BE2C (cell line): ENCODE measurements around the gene PSENEN.

ENCODE experiments used
- DNase-seq: peaks from one replicate; pipeline ENCODE4 v3.0.0-alpha.2; 2020
- H3K27me3 ChIP-seq: fragments of 250-450 bp; sonication (Bioruptor Pico); 2 replicates; pipeline ENCODE4 v1.5.1; 2020; ENCODE audit warnings: mild to moderate bottlenecking
- H3K36me3 ChIP-seq: fragments of 250-450 bp; sonication (Bioruptor Pico); 2 replicates; pipeline ENCODE4 v1.5.1; 2020; ENCODE audit warnings: mild to moderate bottlenecking
- H3K4me1 ChIP-seq: fragments of 250-450 bp; sonication (Bioruptor Pico); 2 replicates; pipeline ENCODE4 v1.5.1; 2020
- H3K4me3 ChIP-seq: 2 replicates; pipeline ENCODE4 v1.5.1; 2011; ENCODE audit warnings: low read depth, low read length
- H3K9me3 ChIP-seq: fragments of 250-450 bp; sonication (Bioruptor Pico); 2 replicates; pipeline ENCODE4 v1.5.1; 2020
- TF ChIP-seq, protein P1 (sequence below): IDR thresholded peaks from 2 replicates; pipeline ENCODE4 v1.5.1; 2012; ENCODE audit warnings: mild to moderate bottlenecking, low read depth, low read length

PSENEN gene

DNA sequence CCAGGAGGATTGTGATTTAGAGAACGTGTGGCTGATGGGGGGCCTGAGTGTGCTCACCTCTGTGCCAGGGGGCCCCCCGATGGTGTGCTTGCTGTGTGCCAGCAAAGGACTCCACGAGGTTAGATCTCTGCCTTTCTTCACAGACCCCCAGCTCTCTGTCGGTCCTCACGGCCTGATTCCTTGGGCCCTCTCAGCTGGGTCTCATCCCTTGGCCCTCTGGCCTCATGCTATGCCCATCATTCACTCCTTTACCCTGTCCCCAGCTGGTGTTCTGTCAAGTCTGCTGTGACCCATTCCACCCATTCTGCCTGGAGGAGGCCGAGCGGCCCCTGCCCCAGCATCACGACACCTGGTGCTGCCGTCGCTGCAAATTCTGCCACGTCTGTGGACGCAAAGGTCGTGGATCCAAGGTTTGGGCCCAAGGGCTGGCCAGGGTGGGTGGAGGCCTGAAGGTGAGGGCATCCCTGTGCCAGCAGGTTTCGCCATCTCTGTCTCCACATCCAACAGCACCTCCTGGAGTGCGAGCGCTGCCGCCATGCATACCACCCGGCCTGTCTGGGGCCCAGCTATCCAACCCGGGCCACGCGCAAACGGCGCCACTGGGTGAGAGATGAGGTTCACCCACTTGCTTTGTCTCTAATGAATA lies 20.1 kb upstream of the PSENEN start:
- no peaks in the 10 kb centered on the region for H3K27me3 ChIP-seq

DNA sequence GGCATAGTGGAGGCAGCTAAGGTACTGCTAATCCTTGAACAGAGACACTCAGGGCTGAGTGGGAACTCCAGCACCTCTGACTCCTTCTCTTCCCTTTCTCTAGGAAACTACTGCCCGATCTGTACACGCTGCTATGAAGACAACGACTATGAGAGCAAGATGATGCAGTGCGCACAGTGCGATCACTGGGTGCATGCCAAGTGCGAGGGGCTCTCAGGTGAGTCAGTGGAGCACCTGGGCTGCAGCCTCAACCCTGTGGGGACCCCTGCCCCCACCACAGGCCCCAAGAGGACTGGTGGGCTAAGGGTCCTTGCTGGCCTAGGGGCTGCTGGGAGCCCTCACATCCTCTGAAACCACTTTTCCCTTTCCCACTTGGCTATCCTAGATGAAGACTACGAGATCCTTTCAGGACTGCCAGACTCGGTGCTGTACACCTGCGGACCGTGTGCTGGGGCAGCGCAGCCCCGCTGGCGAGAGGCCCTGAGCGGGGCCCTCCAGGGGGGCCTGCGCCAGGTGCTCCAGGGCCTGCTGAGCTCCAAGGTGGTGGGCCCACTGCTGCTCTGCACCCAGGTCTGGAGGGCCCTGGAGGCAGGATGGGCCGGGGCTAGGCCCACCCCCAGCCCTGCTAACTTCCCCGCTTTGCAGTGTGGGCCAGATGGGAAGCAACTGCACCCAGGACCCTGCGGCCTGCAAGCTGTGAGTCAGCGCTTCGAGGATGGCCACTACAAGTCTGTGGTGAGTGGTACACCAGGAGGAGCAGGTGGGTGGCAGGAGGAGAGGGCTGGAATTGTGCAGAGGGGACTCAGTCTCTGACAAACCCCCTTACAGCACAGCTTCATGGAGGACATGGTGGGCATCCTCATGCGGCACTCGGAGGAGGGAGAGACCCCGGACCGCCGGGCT lies 18.1 kb upstream of the PSENEN start:
- no peaks in the 10 kb centered on the region for H3K4me1 ChIP-seq
- no peak for DNase-seq
- no peaks in the 10 kb centered on the region for H3K9me3 ChIP-seq
- TF ChIP-seq, protein P1, sequence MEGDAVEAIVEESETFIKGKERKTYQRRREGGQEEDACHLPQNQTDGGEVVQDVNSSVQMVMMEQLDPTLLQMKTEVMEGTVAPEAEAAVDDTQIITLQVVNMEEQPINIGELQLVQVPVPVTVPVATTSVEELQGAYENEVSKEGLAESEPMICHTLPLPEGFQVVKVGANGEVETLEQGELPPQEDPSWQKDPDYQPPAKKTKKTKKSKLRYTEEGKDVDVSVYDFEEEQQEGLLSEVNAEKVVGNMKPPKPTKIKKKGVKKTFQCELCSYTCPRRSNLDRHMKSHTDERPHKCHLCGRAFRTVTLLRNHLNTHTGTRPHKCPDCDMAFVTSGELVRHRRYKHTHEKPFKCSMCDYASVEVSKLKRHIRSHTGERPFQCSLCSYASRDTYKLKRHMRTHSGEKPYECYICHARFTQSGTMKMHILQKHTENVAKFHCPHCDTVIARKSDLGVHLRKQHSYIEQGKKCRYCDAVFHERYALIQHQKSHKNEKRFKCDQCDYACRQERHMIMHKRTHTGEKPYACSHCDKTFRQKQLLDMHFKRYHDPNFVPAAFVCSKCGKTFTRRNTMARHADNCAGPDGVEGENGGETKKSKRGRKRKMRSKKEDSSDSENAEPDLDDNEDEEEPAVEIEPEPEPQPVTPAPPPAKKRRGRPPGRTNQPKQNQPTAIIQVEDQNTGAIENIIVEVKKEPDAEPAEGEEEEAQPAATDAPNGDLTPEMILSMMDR = no peak
- peaks cover 97% of the 10 kb centered on the region for H3K36me3 ChIP-seq
- no peaks in the 10 kb centered on the region for H3K27me3 ChIP-seq
- no peak overlapping the region for H3K4me3 ChIP-seq

More for the DNA sequence above, 20.1 kb upstream of the PSENEN start:
- no peak for DNase-seq
- Histone ChIP-seq H3K36me3 (peaks cover 88% of the 10 kb centered on the region), H3K9me3 (no peaks in the 10 kb centered on the region), H3K4me1 (no peaks in the 10 kb centered on the region), H3K4me3 (no peak overlapping the region)
- TF ChIP-seq, protein P1 = no peak

DNA sequence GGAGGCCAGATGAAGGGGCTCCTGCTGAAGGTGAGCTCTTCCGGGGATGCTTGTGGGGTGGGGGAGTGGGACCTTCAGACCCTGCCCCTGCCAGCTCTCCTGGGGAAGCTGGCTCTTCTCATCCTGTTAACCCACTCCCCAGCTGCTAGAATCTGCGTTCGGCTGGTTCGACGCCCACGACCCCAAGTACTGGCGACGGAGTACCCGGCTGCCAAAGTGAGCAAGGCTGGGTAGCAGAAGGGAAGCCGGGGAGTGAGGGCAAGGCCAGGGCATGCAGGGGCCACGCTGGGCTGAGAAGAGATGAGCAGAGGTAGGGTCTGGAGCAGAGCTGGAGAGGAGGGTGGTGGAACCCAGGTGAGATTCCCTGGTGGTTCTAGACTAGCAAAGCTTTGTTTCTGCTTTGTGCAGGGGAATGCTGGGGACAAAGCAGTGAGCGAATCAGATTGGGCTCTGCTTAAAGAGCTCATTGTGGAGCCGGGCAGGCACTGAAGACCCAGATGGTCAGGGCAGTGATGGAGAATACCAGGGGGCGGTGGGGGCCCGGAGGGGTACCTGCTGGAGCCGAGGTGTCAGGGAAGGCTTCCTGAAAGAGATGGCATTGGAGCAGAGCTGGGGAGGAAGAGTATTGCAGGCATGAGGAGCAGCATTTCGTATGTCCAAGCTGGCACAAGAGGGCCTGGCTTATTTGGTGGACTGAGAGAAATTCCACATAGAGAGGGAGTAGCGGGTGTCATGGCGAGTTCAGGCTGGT lies 17.3 kb upstream of the PSENEN start:
- DNase-seq = no peak
- Histone ChIP-seq H3K4me3 (no peak overlapping the region), H3K27me3 (no peaks in the 10 kb centered on the region), H3K9me3 (no peaks in the 10 kb centered on the region), H3K36me3 (peaks cover 95% of the 10 kb centered on the region), H3K4me1 (no peaks in the 10 kb centered on the region)
- TF ChIP-seq, protein P1 = no peak

DNA sequence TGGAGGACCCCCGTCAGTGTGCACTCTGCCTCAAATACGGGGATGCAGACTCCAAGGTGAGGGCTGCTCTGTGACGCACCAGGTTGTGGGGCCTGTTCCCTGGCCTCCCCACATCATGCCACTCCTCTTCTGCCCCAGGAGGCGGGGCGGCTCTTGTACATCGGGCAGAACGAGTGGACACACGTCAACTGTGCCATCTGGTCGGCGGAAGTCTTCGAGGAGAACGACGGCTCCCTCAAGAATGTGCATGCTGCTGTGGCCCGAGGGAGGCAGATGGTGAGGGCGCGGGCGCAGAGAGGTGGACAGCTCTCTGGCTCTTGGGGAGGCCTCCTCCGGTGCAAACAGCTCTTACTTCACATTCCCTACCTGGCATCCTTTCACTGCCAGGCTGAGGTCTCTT lies 16.4 kb upstream of the PSENEN start:
- Histone ChIP-seq H3K4me1 (no peaks in the 10 kb centered on the region), H3K36me3 (peaks cover 93% of the 10 kb centered on the region), H3K27me3 (no peaks in the 10 kb centered on the region), H3K9me3 (no peaks in the 10 kb centered on the region), H3K4me3 (no peak overlapping the region)
- TF ChIP-seq, protein P1 = no peak
- no peak for DNase-seq

DNA sequence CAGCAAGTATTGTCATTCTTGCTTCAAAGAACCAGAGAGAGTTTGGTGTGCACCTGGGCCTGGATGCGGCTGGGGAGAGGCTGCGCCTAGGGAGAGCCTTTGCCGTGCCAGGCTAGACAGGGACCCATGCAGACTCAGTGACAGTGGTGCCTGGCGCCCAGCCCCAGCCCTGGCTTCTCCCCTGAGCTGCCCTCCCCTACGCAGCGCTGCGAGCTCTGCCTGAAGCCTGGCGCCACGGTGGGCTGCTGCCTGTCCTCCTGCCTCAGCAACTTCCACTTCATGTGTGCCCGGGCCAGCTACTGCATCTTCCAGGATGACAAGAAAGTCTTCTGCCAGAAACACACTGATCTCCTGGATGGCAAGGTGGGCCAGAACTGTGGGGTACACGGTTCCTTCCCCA lies 15.7 kb upstream of the PSENEN start:
- Histone ChIP-seq H3K36me3 (peaks cover 93% of the 10 kb centered on the region), H3K9me3 (no peaks in the 10 kb centered on the region), H3K4me3 (no peak overlapping the region), H3K4me1 (no peaks in the 10 kb centered on the region), H3K27me3 (no peaks in the 10 kb centered on the region)
- DNase-seq = no peak
- TF ChIP-seq, protein P1 = no peak
